WTC11 (cell line): ENCODE data around the gene GLMN. TPM values are rescaled to one million over a fixed set of nuclear protein-coding genes. Genes with fewer than 3 reads are reported as not detected.

Source experiments
- ATAC-seq: fragments of 200-7000 bp; cut with Tn5 transposase; 2 replicates; pipeline ENCODE4 v1.10.0; 2021; ENCODE audit warnings: mild to moderate bottlenecking, moderate library complexity
- CTCF ChIA-PET: fragments of 300-600 bp; sonication (Branson Sonifier 250); formaldehyde crosslinking; loops from one replicate; lab custom pipeline; 2021; ENCODE audit warnings: antibody characterized with exemption; lab: Charles Lee
- POLR2A ChIA-PET: fragments of 350-600 bp; sonication (Branson Sonifier 250); formaldehyde crosslinking; loops from one replicate; lab custom pipeline; 2021; ENCODE audit warnings: antibody characterized with exemption; lab: Charles Lee
- DNase-seq: peaks from one replicate; pipeline ENCODE4 v3.0.0; 2021; ENCODE audit warnings: low spot score
- H3K27ac Mint-ChIP-seq: 2 replicates; pipeline ENCODE4 v1.8.0; 2021; ENCODE audit warnings: mixed read lengths
- H3K27me3 Mint-ChIP-seq: 2 replicates; pipeline ENCODE4 v1.8.0; 2021; ENCODE audit warnings: low read depth, mild to moderate bottlenecking, moderate library complexity, mixed read lengths
- H3K36me3 Mint-ChIP-seq: 2 replicates; pipeline ENCODE4 v1.8.0; 2021; ENCODE audit warnings: mixed read lengths
- H3K4me1 Mint-ChIP-seq: 2 replicates; pipeline ENCODE4 v1.8.0; 2022; ENCODE audit warnings: mixed read lengths
- H3K4me3 Mint-ChIP-seq: 2 replicates; pipeline ENCODE4 v1.8.0; 2021; ENCODE audit warnings: mild to moderate bottlenecking, moderate library complexity, mixed read lengths
- H3K9me3 Mint-ChIP-seq: 2 replicates; pipeline ENCODE4 v1.8.0; 2021; ENCODE audit warnings: mixed read lengths
- ATF2 ChIP-seq: sonication (generic); formaldehyde crosslinking; IDR thresholded peaks from 2 replicates; pipeline ENCODE4 v1.8.1; 2022; ENCODE audit warnings: low read depth, missing genetic modification reagents, borderline replicate concordance
- CREB1 ChIP-seq: sonication (generic); formaldehyde crosslinking; IDR thresholded peaks from 2 replicates; pipeline ENCODE4 v1.8.0; 2023; ENCODE audit warnings: mild to moderate bottlenecking, missing genetic modification reagents
- FOXP4 ChIP-seq: sonication (generic); formaldehyde crosslinking; IDR thresholded peaks from 2 replicates; pipeline ENCODE4 v1.8.0; 2022; ENCODE audit warnings: mild to moderate bottlenecking, missing genetic modification reagents
- GTF2I ChIP-seq: fragments of 250-450 bp; sonication (Bioruptor Pico); conservative IDR thresholded peaks from 2 replicates; pipeline ENCODE4 v1.4.0; 2021; ENCODE audit warnings: mild to moderate bottlenecking
- HMGXB4 ChIP-seq: sonication (generic); formaldehyde crosslinking; IDR thresholded peaks from 2 replicates; pipeline ENCODE4 v1.8.1; 2023; ENCODE audit warnings: mild to moderate bottlenecking, moderate library complexity, missing genetic modification reagents
- JAZF1 ChIP-seq: fragments of 250-450 bp; sonication (Bioruptor Pico); IDR thresholded peaks from 2 replicates; pipeline ENCODE4 v1.9.0; 2021; ENCODE audit warnings: moderate library complexity, mild to moderate bottlenecking, inconsistent platforms
- JUN ChIP-seq: sonication (generic); formaldehyde crosslinking; IDR thresholded peaks from 2 replicates; pipeline ENCODE4 v1.8.0; 2023; ENCODE audit warnings: mild to moderate bottlenecking, missing genetic modification reagents
- MLX ChIP-seq: sonication (generic); formaldehyde crosslinking; IDR thresholded peaks from 2 replicates; pipeline ENCODE4 v1.8.1; 2023; ENCODE audit warnings: mild to moderate bottlenecking, missing genetic modification reagents, moderate library complexity
- NR2C2 ChIP-seq: sonication (generic); formaldehyde crosslinking; IDR thresholded peaks from 2 replicates; pipeline ENCODE4 v1.8.0; 2022; ENCODE audit warnings: mild to moderate bottlenecking, missing genetic modification reagents
- PRDM15 ChIP-seq: sonication (generic); formaldehyde crosslinking; IDR thresholded peaks from 2 replicates; pipeline ENCODE4 v1.8.0; 2022; ENCODE audit warnings: missing genetic modification reagents
- TP53 ChIP-seq: sonication (generic); formaldehyde crosslinking; IDR thresholded peaks from 2 replicates; pipeline ENCODE4 v1.8.1; 2023; ENCODE audit warnings: mild to moderate bottlenecking, missing genetic modification reagents
- ZNF121 ChIP-seq: sonication (generic); formaldehyde crosslinking; IDR thresholded peaks from 2 replicates; pipeline ENCODE4 v1.8.0; 2023; ENCODE audit warnings: missing genetic modification reagents
- ZNF138 ChIP-seq: sonication (generic); formaldehyde crosslinking; conservative IDR thresholded peaks from 2 replicates; pipeline ENCODE4 v1.8.1; 2022; ENCODE audit warnings: mild to moderate bottlenecking, moderate library complexity, missing genetic modification reagents
- ZNF219 ChIP-seq: sonication (generic); formaldehyde crosslinking; IDR thresholded peaks from 2 replicates; pipeline ENCODE4 v1.8.0; 2023; ENCODE audit warnings: missing genetic modification reagents, mild to moderate bottlenecking, borderline replicate concordance
- ZNF281 ChIP-seq: sonication (generic); formaldehyde crosslinking; IDR thresholded peaks from 2 replicates; pipeline ENCODE4 v1.8.0; 2023; ENCODE audit warnings: mild to moderate bottlenecking, missing genetic modification reagents
- ZNF317 ChIP-seq: sonication (generic); formaldehyde crosslinking; IDR thresholded peaks from 2 replicates; pipeline ENCODE4 v1.8.1; 2023; ENCODE audit warnings: low read depth, mild to moderate bottlenecking, moderate library complexity, missing genetic modification reagents, borderline replicate concordance
- ZNF396 ChIP-seq: fragments of 250-450 bp; sonication (Bioruptor Pico); IDR thresholded peaks from 2 replicates; pipeline ENCODE4 v1.8.0; 2021; ENCODE audit warnings: mild to moderate bottlenecking, moderate library complexity, borderline replicate concordance
- ZNF423 ChIP-seq: fragments of 250-450 bp; sonication (Bioruptor Pico); IDR thresholded peaks from 2 replicates; pipeline ENCODE4 v2.1.2; 2022; ENCODE audit warnings: mild to moderate bottlenecking, moderate library complexity
- ZNF671 ChIP-seq: fragments of 250-450 bp; sonication (Bioruptor Pico); IDR thresholded peaks from 2 replicates; pipeline ENCODE4 v1.8.0; 2021; ENCODE audit warnings: mild to moderate bottlenecking
- ZSCAN18 ChIP-seq: fragments of 250-450 bp; sonication (Bioruptor Pico); IDR thresholded peaks from 2 replicates; pipeline ENCODE4 v2.1.2; 2022; ENCODE audit warnings: mild to moderate bottlenecking, moderate library complexity
- total RNA-seq: library from RNA; stranded (reverse); gene quantifications from 3 replicates; pipeline ENCODE4 v1.2.3, GENCODE V29; 2021

The GLMN gene
- total RNA-seq, 1 experiment from 2014 or later = 20.9 TPM

- no peaks in the 10 kb centered on the region for H3K27me3 Mint-ChIP-seq
- no peak for TF ChIP-seq ZNF317 (CRISPR knock-in tag)
- TF ChIP-seq ZSCAN18 (CRISPR knock-in tag) = no peak
- TF ChIP-seq PRDM15 (CRISPR knock-in tag) = no peak
- TF ChIP-seq ZNF396 = no peak
- no peak for TF ChIP-seq ZNF423 (CRISPR knock-in tag)
- TF ChIP-seq ZNF671 (CRISPR knock-in tag) = no peak
- no peak for TF ChIP-seq FOXP4 (CRISPR knock-in tag)
- no peaks in the 10 kb centered on the region for H3K9me3 Mint-ChIP-seq
- POLR2A ChIA-PET = no interaction called here
- no peak overlapping the region for H3K27ac Mint-ChIP-seq
- no peak for ATAC-seq
- no peak overlapping the region for H3K4me3 Mint-ChIP-seq
- peaks cover 5% of the 10 kb centered on the region for H3K36me3 Mint-ChIP-seq
- no peak for DNase-seq
- CTCF ChIA-PET = no interaction called here
- H3K4me1 Mint-ChIP-seq = no peaks in the 10 kb centered on the region
Measured at GRCh38 chr1:92244376-92244775, 54.4 kb downstream of the GLMN start.

GRCh38 chr1:92240034-92240433 lies 58.8 kb downstream of the GLMN start:
- Mint-ChIP-seq H3K4me3 (no peak overlapping the region), H3K4me1 (peaks cover 2% of the 10 kb centered on the region; the same call in 1 of the 2 replicates), H3K27ac (no peak overlapping the region), H3K27me3 (peaks cover 3% of the 10 kb centered on the region; the same call in 1 of the 2 replicates), H3K9me3 (no peaks in the 10 kb centered on the region), H3K36me3 (no peaks in the 10 kb centered on the region)
- ChIA-PET POLR2A (interaction anchor here (0.6 kb wide), 1 partner anchor 1313 kb away, joined by 4 read pairs; no protein-coding TSS in a partner anchor), CTCF (no interaction called here)
- TF ChIP-seq CREB1 (CRISPR knock-in tag) = no peak
- no peak for TF ChIP-seq ZNF317 (CRISPR knock-in tag)
- no peak for TF ChIP-seq ZNF219 (CRISPR knock-in tag)
- TF ChIP-seq MLX (CRISPR knock-in tag) = no peak
- TF ChIP-seq TP53 (CRISPR knock-in tag) = no peak
- TF ChIP-seq NR2C2 = no peak
- TF ChIP-seq GTF2I = no peak
- no peak for TF ChIP-seq JAZF1 (CRISPR knock-in tag)
- no peak for TF ChIP-seq ZNF138 (CRISPR knock-in tag)
- no peak for TF ChIP-seq ZNF121 (CRISPR knock-in tag)
- TF ChIP-seq ZNF281 (CRISPR knock-in tag) = no peak
- no peak for TF ChIP-seq HMGXB4 (CRISPR knock-in tag)
- TF ChIP-seq ATF2 = no peak
- TF ChIP-seq JUN = no peak
- DNase-seq (no peak), ATAC-seq (no peak)
